GM23338 (cell line): Measurements from ENCODE around the gene LRRD1. TPM values are rescaled to one million over a fixed set of nuclear protein-coding genes. Genes with fewer than 3 reads are reported as not detected.

Experiments used
- ATAC-seq: fragments of 200-7000 bp; cut with Tn5 transposase; 3 replicates; pipeline ENCODE4 v1.9.1; 2020
- DNase-seq: peaks from one replicate; pipeline ENCODE4 v3.0.0-alpha.2; 2015; ENCODE audit warnings: low spot score
- H2AFZ ChIP-seq: fragments of 200-600 bp; sonication (generic); 2 replicates; pipeline ENCODE4 v1.8.0; 2016; ENCODE audit warnings: antibody characterized with exemption, mild to moderate bottlenecking, moderate library complexity
- H3F3A ChIP-seq: fragments of 200-600 bp; sonication (generic); replicated peaks from 2 replicates; pipeline ENCODE4 v1.8.0; 2017; ENCODE audit warnings: antibody characterized with exemption, mixed run types, low read depth
- H3K27ac ChIP-seq: fragments of 200-600 bp; sonication (generic); 2 replicates; pipeline ENCODE4 v1.6.1; 2016; ENCODE audit warnings: low read depth
- H3K27me3 ChIP-seq: fragments of 200-600 bp; sonication (generic); 2 replicates; pipeline ENCODE4 v1.8.0; 2016; ENCODE audit warnings: mild to moderate bottlenecking, mixed run types, moderate library complexity; ENCODE audit not compliant: insufficient read depth
- H3K36me3 ChIP-seq: fragments of 200-600 bp; sonication (generic); 2 replicates; pipeline ENCODE4 v1.8.0; 2016; ENCODE audit warnings: mild to moderate bottlenecking; ENCODE audit not compliant: insufficient read depth
- H3K4me1 ChIP-seq: fragments of 200-600 bp; sonication (generic); 2 replicates; pipeline ENCODE4 v1.8.0; 2016; ENCODE audit warnings: mild to moderate bottlenecking, moderate library complexity; ENCODE audit not compliant: insufficient read depth
- H3K4me2 ChIP-seq: fragments of 200-600 bp; sonication (generic); 2 replicates; pipeline ENCODE4 v1.7.1; 2017; ENCODE audit warnings: mixed run types
- H3K4me3 ChIP-seq: fragments of 200-600 bp; sonication (generic); 2 replicates; pipeline ENCODE4 v1.6.1; 2016; ENCODE audit warnings: mixed run types
- H3K79me2 ChIP-seq: fragments of 200-600 bp; sonication (generic); replicated peaks from 2 replicates; pipeline ENCODE4 v1.8.0; 2017; ENCODE audit warnings: mild to moderate bottlenecking; ENCODE audit not compliant: insufficient read depth
- H3K9me2 ChIP-seq: fragments of 200-600 bp; sonication (generic); 2 replicates; pipeline ENCODE4 v1.8.0; 2017; ENCODE audit not compliant: insufficient read depth
- H4K20me1 ChIP-seq: fragments of 200-600 bp; sonication (generic); replicated peaks from 2 replicates; pipeline ENCODE4 v1.8.0; 2017; ENCODE audit warnings: mild to moderate bottlenecking; ENCODE audit not compliant: insufficient read depth
- H3K27ac Mint-ChIP-seq: 2 replicates; pipeline ENCODE4 v1.8.0; 2020; ENCODE audit warnings: inconsistent platforms, mild to moderate bottlenecking, moderate library complexity, mixed read lengths
- H3K27me3 Mint-ChIP-seq: 3 replicates; pipeline ENCODE4 v1.8.0; 2022; ENCODE audit warnings: low read depth, mild to moderate bottlenecking, moderate library complexity, mixed read lengths, inconsistent platforms; ENCODE audit not compliant: insufficient read depth, poor library complexity
- H3K36me3 Mint-ChIP-seq: 3 replicates; pipeline ENCODE4 v1.8.0; 2021; ENCODE audit warnings: low read depth, mild to moderate bottlenecking, inconsistent platforms, moderate library complexity, mixed read lengths
- H3K4me1 Mint-ChIP-seq: 3 replicates; pipeline ENCODE4 v1.8.0; 2020; ENCODE audit warnings: mild to moderate bottlenecking, inconsistent platforms, mixed read lengths
- H3K4me3 Mint-ChIP-seq: 3 replicates; pipeline ENCODE4 v1.8.0; 2021; ENCODE audit warnings: moderate library complexity, mild to moderate bottlenecking, inconsistent platforms, mixed read lengths
- H3K9me3 Mint-ChIP-seq: 3 replicates; pipeline ENCODE4 v1.8.0; 2020; ENCODE audit warnings: moderate library complexity, mild to moderate bottlenecking, inconsistent platforms, mixed read lengths
- CTCF ChIP-seq, 2 experiments: fragments of 200-600 bp in 1 of 2; sonication (generic) in 1 of 2; conservative IDR thresholded peaks; 2 replicates each; pipeline versions ENCODE4 v1.5.1 to v1.6.1; 2016 to 2017; ENCODE audit warnings: antibody characterized with exemption in 2 of 2, low read depth in 2 of 2, mild to moderate bottlenecking in 2 of 2, moderate library complexity in 1 of 2
- EZH2 ChIP-seq: fragments of 200-600 bp; sonication (generic); IDR thresholded peaks from one replicate; pipeline ENCODE4 v1.8.0; 2017; ENCODE audit warnings: antibody characterized with exemption, mild to moderate bottlenecking, low read depth; ENCODE audit not compliant: unreplicated experiment
- NANOG ChIP-seq: IDR thresholded peaks from 2 replicates; pipeline ENCODE4 v1.6.1; 2016; ENCODE audit warnings: antibody characterized with exemption, borderline replicate concordance
- POLR2AphosphoS5 ChIP-seq: IDR thresholded peaks from 2 replicates; pipeline ENCODE4 v1.6.1; 2016; ENCODE audit warnings: antibody characterized with exemption, low read depth
- STAT1 ChIP-seq: IDR thresholded peaks from one replicate; pipeline ENCODE4 v1.6.1; 2016; ENCODE audit warnings: antibody characterized with exemption; ENCODE audit not compliant: unreplicated experiment
- ZNF114 ChIP-seq: fragments of 250-450 bp; sonication (Bioruptor Pico); IDR thresholded peaks from 2 replicates; pipeline ENCODE4 v1.5.0; 2020; ENCODE audit warnings: mild to moderate bottlenecking, moderate library complexity
- polyA plus RNA-seq: library from polyadenylated mRNA; unstranded; fragments of >200 nt; fragmentation: Nextera tagmentation; extraction: Ambion mirVana; gene quantifications from 2 replicates; pipeline ENCODE4 v1.2.1, GENCODE V29; 2016
- total RNA-seq: library from RNA; depleted of rRNA; stranded (reverse); fragments of >200 nt; shearing (Covaris generic); gene quantifications from 2 replicates; pipeline ENCODE4 v1.2.3, GENCODE V29; 2014
- TF ChIP-seq, protein P1 (sequence below): IDR thresholded peaks from one replicate; pipeline ENCODE4 v1.6.1; 2018; ENCODE audit warnings: antibody characterized with exemption; ENCODE audit not compliant: unreplicated experiment
- TF ChIP-seq, protein P2 (sequence below): IDR thresholded peaks from 2 replicates; pipeline ENCODE4 v1.6.1; 2016; ENCODE audit warnings: antibody characterized with exemption

Gene LRRD1
- total and polyA plus RNA-seq, 2 experiments from 2014 or later = 0.11 TPM; not detected in 1

GRCh38 chr7:92206672-92207071 is 27.7 kb upstream of the LRRD1 start:
- peaks cover 7% of the 10 kb centered on the region; the same call in 1 of the 2 replicates for H3K36me3 ChIP-seq
- H2AFZ ChIP-seq = no peak overlapping the region
- no peaks in the 10 kb centered on the region for H3K9me3 Mint-ChIP-seq
- H3F3A ChIP-seq = no peaks in the 10 kb centered on the region
- no peaks in the 10 kb centered on the region for H3K4me1 ChIP-seq
- no peaks in the 10 kb centered on the region for H3K27me3 ChIP-seq
- TF ChIP-seq, protein P1, sequence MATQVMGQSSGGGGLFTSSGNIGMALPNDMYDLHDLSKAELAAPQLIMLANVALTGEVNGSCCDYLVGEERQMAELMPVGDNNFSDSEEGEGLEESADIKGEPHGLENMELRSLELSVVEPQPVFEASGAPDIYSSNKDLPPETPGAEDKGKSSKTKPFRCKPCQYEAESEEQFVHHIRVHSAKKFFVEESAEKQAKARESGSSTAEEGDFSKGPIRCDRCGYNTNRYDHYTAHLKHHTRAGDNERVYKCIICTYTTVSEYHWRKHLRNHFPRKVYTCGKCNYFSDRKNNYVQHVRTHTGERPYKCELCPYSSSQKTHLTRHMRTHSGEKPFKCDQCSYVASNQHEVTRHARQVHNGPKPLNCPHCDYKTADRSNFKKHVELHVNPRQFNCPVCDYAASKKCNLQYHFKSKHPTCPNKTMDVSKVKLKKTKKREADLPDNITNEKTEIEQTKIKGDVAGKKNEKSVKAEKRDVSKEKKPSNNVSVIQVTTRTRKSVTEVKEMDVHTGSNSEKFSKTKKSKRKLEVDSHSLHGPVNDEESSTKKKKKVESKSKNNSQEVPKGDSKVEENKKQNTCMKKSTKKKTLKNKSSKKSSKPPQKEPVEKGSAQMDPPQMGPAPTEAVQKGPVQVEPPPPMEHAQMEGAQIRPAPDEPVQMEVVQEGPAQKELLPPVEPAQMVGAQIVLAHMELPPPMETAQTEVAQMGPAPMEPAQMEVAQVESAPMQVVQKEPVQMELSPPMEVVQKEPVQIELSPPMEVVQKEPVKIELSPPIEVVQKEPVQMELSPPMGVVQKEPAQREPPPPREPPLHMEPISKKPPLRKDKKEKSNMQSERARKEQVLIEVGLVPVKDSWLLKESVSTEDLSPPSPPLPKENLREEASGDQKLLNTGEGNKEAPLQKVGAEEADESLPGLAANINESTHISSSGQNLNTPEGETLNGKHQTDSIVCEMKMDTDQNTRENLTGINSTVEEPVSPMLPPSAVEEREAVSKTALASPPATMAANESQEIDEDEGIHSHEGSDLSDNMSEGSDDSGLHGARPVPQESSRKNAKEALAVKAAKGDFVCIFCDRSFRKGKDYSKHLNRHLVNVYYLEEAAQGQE = no peak
- TF ChIP-seq ZNF114 (CRISPR knock-in tag) = no peak
- H3K79me2 ChIP-seq = 0 out of 2 replicates have a peak, but pooled peaks cover 5% of the 10 kb centered on the region
- H3K27me3 Mint-ChIP-seq = peaks cover 3% of the 10 kb centered on the region
- no peaks in the 10 kb centered on the region for H3K4me1 Mint-ChIP-seq
- H3K4me3 ChIP-seq = no peak overlapping the region
- ATAC-seq (no peak), DNase-seq (no peak)
- no peak overlapping the region for H3K4me2 ChIP-seq
- no peak overlapping the region for H3K4me3 Mint-ChIP-seq
- peaks cover 16% of the 10 kb centered on the region; the same call in 2 of the 3 replicates for H3K36me3 Mint-ChIP-seq
- H3K27ac Mint-ChIP-seq = no peak overlapping the region
- no peak overlapping the region for H3K27ac ChIP-seq
- no peaks in the 10 kb centered on the region for H3K9me2 ChIP-seq
- H4K20me1 ChIP-seq = peaks cover 7% of the 10 kb centered on the region

DNA sequence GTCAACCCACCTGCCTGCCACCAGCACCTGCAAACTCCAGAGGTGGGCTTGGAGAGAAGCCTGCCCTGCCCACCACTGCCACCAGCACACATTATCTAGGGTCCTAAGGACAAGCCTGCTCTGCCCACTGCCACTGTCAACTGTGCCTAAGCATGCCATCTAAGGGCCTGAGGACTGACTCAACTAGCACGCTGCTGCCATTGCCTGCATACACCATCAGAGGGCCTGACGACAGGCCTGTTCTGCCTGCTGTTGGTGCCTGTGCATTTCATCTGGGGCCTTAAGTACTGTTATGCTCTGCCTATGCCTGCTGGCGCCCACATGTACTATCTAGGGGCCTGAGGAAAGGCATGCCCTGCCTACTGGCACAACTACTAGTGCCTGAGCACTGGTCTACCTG is 27.0 kb upstream of the LRRD1 start:
- no peak overlapping the region for H3K4me3 ChIP-seq
- 0 out of 2 replicates have a peak, but pooled peaks cover 5% of the 10 kb centered on the region for H3K79me2 ChIP-seq
- H3F3A ChIP-seq = no peaks in the 10 kb centered on the region
- no peaks in the 10 kb centered on the region for H3K4me1 ChIP-seq
- no peak overlapping the region for H2AFZ ChIP-seq
- Mint-ChIP-seq H3K27me3 (peaks cover 3% of the 10 kb centered on the region), H3K27ac (no peak overlapping the region), H3K9me3 (no peaks in the 10 kb centered on the region), H3K4me3 (no peak overlapping the region), H3K4me1 (no peaks in the 10 kb centered on the region), H3K36me3 (peaks cover 12% of the 10 kb centered on the region; the same call in 2 of the 3 replicates)
- H3K36me3 ChIP-seq = peaks cover 7% of the 10 kb centered on the region; the same call in 1 of the 2 replicates
- no peak overlapping the region for H3K4me2 ChIP-seq
- no peaks in the 10 kb centered on the region for H3K9me2 ChIP-seq
- DNase-seq = peak; percentile 38
- no peak for TF ChIP-seq POLR2AphosphoS5
- no peak for TF ChIP-seq NANOG
- TF ChIP-seq, protein P1 = no peak
- no peak for TF ChIP-seq EZH2
- TF ChIP-seq STAT1 = no peak
- TF ChIP-seq CTCF (conservative IDR thresholded peaks at IDR 0.05; ENCODE audit: low read depth in 2 of 2) = peak in 1 of 2 experiments; percentile 20; a peak in 1 of 4 replicates
- TF ChIP-seq, protein P2, sequence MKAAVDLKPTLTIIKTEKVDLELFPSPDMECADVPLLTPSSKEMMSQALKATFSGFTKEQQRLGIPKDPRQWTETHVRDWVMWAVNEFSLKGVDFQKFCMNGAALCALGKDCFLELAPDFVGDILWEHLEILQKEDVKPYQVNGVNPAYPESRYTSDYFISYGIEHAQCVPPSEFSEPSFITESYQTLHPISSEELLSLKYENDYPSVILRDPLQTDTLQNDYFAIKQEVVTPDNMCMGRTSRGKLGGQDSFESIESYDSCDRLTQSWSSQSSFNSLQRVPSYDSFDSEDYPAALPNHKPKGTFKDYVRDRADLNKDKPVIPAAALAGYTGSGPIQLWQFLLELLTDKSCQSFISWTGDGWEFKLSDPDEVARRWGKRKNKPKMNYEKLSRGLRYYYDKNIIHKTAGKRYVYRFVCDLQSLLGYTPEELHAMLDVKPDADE = no peak
- no peak overlapping the region for H3K27ac ChIP-seq
- H3K27me3 ChIP-seq = no peaks in the 10 kb centered on the region
- peaks cover 9% of the 10 kb centered on the region for H4K20me1 ChIP-seq
- peak; percentile 88 for ATAC-seq
